ENCODE measurements around the gene HYAL3. TPM values are rescaled to one million over a fixed set of nuclear protein-coding genes. Genes with fewer than 3 reads are reported as not detected.

The HYAL3 gene
- total and polyA plus RNA-seq, 2 of the 13 experiments (the other 11 are each of a cell fraction or from before 2014, with no cell fraction given) = 5.5 to 10.4 TPM

DNA sequence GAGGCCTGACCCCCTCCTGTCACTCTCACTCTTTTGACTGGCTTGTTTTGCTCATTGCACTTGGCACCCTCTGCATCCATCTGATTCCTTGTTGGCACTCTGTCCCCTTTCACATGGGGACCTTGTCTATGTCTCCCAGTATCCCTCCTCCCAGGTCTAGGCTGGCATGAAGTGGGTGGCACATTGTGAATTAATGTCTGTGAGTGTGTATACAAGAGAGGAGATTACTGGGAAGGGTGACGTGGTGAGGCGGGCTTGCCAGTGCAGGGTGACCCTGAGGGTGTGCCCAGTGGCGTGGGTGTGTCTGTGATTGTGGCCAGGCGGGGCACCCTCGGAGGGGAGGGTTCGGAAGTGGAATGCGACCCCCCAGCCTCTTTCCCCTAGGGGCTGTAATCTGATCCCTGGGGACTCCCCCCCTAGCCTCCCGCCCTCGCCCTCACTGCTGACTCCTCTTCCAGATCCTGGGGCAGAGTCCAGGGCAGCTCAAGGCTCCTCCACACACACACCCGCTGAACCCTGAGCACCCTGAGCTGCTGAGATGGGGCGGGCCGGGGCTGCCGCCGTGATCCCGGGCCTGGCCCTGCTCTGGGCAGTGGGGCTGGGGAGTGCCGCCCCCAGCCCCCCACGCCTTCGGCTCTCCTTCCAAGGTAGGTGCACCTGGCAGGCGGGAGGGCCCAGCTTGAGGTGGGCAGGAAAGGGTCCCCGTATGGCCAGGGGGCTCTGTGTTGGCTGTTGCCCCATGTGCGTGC lies 30.3 kb downstream of the HYAL3 start, which contains the start of gene SEMA3B (continued):
- TF ChIP-seq, protein P1, sequence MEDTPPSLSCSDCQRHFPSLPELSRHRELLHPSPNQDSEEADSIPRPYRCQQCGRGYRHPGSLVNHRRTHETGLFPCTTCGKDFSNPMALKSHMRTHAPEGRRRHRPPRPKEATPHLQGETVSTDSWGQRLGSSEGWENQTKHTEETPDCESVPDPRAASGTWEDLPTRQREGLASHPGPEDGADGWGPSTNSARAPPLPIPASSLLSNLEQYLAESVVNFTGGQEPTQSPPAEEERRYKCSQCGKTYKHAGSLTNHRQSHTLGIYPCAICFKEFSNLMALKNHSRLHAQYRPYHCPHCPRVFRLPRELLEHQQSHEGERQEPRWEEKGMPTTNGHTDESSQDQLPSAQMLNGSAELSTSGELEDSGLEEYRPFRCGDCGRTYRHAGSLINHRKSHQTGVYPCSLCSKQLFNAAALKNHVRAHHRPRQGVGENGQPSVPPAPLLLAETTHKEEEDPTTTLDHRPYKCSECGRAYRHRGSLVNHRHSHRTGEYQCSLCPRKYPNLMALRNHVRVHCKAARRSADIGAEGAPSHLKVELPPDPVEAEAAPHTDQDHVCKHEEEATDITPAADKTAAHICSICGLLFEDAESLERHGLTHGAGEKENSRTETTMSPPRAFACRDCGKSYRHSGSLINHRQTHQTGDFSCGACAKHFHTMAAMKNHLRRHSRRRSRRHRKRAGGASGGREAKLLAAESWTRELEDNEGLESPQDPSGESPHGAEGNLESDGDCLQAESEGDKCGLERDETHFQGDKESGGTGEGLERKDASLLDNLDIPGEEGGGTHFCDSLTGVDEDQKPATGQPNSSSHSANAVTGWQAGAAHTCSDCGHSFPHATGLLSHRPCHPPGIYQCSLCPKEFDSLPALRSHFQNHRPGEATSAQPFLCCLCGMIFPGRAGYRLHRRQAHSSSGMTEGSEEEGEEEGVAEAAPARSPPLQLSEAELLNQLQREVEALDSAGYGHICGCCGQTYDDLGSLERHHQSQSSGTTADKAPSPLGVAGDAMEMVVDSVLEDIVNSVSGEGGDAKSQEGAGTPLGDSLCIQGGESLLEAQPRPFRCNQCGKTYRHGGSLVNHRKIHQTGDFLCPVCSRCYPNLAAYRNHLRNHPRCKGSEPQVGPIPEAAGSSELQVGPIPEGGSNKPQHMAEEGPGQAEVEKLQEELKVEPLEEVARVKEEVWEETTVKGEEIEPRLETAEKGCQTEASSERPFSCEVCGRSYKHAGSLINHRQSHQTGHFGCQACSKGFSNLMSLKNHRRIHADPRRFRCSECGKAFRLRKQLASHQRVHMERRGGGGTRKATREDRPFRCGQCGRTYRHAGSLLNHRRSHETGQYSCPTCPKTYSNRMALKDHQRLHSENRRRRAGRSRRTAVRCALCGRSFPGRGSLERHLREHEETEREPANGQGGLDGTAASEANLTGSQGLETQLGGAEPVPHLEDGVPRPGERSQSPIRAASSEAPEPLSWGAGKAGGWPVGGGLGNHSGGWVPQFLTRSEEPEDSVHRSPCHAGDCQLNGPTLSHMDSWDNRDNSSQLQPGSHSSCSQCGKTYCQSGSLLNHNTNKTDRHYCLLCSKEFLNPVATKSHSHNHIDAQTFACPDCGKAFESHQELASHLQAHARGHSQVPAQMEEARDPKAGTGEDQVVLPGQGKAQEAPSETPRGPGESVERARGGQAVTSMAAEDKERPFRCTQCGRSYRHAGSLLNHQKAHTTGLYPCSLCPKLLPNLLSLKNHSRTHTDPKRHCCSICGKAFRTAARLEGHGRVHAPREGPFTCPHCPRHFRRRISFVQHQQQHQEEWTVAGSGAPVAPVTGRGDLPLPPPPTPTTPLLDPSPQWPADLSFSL (CRISPR knock-in tag; IDR thresholded peaks at IDR 0.05) = no peak
- TF ChIP-seq THYN1 (CRISPR knock-in tag; IDR thresholded peaks at IDR 0.05; ENCODE audit: borderline replicate concordance, low read depth) (no peak), CENPT (CRISPR knock-in tag; IDR thresholded peaks at IDR 0.05; ENCODE audit: low read depth) (no peak), ZNF570 (CRISPR knock-in tag; IDR thresholded peaks at IDR 0.05; ENCODE audit: borderline replicate concordance) (no peak), ZNF232 (CRISPR knock-in tag; IDR thresholded peaks at IDR 0.05; ENCODE audit: borderline replicate concordance) (no peak), TAF1 (CRISPR knock-in tag; IDR thresholded peaks at IDR 0.05) (peak; percentile 74), ZNF547 (CRISPR knock-in tag; IDR thresholded peaks at IDR 0.05) (no peak), HNRNPK (IDR thresholded peaks at IDR 0.05; ENCODE audit: low read depth, low read length, poor library complexity, severe bottlenecking) (no peak), ZNF33A (CRISPR knock-in tag; IDR thresholded peaks at IDR 0.05; ENCODE audit: borderline replicate concordance) (no peak), KDM4B (CRISPR knock-in tag; IDR thresholded peaks at IDR 0.05) (no peak), ZBTB8A (CRISPR knock-in tag; IDR thresholded peaks at IDR 0.05; ENCODE audit: borderline replicate concordance, low read depth) (no peak)
- TF ChIP-seq, protein P2, sequence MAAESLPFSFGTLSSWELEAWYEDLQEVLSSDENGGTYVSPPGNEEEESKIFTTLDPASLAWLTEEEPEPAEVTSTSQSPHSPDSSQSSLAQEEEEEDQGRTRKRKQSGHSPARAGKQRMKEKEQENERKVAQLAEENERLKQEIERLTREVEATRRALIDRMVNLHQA (CRISPR knock-in tag; IDR thresholded peaks at IDR 0.05) = no peak
- TF ChIP-seq, protein P3, sequence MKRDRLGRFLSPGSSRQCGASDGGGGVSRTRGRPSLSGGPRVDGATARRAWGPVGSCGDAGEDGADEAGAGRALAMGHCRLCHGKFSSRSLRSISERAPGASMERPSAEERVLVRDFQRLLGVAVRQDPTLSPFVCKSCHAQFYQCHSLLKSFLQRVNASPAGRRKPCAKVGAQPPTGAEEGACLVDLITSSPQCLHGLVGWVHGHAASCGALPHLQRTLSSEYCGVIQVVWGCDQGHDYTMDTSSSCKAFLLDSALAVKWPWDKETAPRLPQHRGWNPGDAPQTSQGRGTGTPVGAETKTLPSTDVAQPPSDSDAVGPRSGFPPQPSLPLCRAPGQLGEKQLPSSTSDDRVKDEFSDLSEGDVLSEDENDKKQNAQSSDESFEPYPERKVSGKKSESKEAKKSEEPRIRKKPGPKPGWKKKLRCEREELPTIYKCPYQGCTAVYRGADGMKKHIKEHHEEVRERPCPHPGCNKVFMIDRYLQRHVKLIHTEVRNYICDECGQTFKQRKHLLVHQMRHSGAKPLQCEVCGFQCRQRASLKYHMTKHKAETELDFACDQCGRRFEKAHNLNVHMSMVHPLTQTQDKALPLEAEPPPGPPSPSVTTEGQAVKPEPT (CRISPR knock-in tag; IDR thresholded peaks at IDR 0.05; ENCODE audit: low read depth) = no peak
- TF ChIP-seq, protein P4, sequence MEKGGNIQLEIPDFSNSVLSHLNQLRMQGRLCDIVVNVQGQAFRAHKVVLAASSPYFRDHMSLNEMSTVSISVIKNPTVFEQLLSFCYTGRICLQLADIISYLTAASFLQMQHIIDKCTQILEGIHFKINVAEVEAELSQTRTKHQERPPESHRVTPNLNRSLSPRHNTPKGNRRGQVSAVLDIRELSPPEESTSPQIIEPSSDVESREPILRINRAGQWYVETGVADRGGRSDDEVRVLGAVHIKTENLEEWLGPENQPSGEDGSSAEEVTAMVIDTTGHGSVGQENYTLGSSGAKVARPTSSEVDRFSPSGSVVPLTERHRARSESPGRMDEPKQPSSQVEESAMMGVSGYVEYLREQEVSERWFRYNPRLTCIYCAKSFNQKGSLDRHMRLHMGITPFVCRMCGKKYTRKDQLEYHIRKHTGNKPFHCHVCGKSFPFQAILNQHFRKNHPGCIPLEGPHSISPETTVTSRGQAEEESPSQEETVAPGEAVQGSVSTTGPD (CRISPR knock-in tag; IDR thresholded peaks at IDR 0.05) = no peak
- TF ChIP-seq, protein P5, sequence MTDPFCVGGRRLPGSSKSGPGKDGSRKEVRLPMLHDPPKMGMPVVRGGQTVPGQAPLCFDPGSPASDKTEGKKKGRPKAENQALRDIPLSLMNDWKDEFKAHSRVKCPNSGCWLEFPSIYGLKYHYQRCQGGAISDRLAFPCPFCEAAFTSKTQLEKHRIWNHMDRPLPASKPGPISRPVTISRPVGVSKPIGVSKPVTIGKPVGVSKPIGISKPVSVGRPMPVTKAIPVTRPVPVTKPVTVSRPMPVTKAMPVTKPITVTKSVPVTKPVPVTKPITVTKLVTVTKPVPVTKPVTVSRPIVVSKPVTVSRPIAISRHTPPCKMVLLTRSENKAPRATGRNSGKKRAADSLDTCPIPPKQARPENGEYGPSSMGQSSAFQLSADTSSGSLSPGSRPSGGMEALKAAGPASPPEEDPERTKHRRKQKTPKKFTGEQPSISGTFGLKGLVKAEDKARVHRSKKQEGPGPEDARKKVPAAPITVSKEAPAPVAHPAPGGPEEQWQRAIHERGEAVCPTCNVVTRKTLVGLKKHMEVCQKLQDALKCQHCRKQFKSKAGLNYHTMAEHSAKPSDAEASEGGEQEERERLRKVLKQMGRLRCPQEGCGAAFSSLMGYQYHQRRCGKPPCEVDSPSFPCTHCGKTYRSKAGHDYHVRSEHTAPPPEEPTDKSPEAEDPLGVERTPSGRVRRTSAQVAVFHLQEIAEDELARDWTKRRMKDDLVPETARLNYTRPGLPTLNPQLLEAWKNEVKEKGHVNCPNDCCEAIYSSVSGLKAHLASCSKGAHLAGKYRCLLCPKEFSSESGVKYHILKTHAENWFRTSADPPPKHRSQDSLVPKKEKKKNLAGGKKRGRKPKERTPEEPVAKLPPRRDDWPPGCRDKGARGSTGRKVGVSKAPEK (CRISPR knock-in tag; IDR thresholded peaks at IDR 0.05; ENCODE audit: borderline replicate concordance) = no peak
